ENCODE data around the gene FAXDC2.

GRCh38 chr5:154813158-154813557, 37.2 kb downstream of the FAXDC2 start:
- no peak for TF ChIP-seq CTCF (IDR thresholded peaks at IDR 0.05; ENCODE audit: insufficient read depth, low read length)
- TF ChIP-seq POLR2AphosphoS5 (IDR thresholded peaks at IDR 0.05; ENCODE audit: low read depth), result no peak
- TF ChIP-seq, protein P1, sequence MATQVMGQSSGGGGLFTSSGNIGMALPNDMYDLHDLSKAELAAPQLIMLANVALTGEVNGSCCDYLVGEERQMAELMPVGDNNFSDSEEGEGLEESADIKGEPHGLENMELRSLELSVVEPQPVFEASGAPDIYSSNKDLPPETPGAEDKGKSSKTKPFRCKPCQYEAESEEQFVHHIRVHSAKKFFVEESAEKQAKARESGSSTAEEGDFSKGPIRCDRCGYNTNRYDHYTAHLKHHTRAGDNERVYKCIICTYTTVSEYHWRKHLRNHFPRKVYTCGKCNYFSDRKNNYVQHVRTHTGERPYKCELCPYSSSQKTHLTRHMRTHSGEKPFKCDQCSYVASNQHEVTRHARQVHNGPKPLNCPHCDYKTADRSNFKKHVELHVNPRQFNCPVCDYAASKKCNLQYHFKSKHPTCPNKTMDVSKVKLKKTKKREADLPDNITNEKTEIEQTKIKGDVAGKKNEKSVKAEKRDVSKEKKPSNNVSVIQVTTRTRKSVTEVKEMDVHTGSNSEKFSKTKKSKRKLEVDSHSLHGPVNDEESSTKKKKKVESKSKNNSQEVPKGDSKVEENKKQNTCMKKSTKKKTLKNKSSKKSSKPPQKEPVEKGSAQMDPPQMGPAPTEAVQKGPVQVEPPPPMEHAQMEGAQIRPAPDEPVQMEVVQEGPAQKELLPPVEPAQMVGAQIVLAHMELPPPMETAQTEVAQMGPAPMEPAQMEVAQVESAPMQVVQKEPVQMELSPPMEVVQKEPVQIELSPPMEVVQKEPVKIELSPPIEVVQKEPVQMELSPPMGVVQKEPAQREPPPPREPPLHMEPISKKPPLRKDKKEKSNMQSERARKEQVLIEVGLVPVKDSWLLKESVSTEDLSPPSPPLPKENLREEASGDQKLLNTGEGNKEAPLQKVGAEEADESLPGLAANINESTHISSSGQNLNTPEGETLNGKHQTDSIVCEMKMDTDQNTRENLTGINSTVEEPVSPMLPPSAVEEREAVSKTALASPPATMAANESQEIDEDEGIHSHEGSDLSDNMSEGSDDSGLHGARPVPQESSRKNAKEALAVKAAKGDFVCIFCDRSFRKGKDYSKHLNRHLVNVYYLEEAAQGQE (IDR thresholded peaks at IDR 0.05; ENCODE audit: insufficient replicate concordance, low read depth), result no peak

All from HL-60 (cell line).